HepG2 (cell line): Measurements from ENCODE around the gene ANKRD2. TPM values are rescaled to one million over a fixed set of nuclear protein-coding genes. Genes with fewer than 3 reads are reported as not detected.

Source experiments
- ATAC-seq: fragments of 200-7000 bp; cut with Tn5 transposase; 3 replicates; pipeline ENCODE4 v1.9.1; 2020; ENCODE audit warnings: mild to moderate bottlenecking, moderate library complexity
- BruUV-seq: library from RNA; stranded (reverse); fragments of 400-500 nt; replicated peaks from 2 replicates; lab custom pipeline; 2021; lab: Mats Ljungman, UMichigan
- CTCF ChIA-PET: fragments of 300-600 bp; formaldehyde crosslinking; extraction: SDS; loops from one replicate; lab custom pipeline; 2021; ENCODE audit warnings: low total read pairs, inconsistent platforms, low intra/inter-chr PET ratio; lab: Yijun Ruan, JAX
- POLR2A ChIA-PET: fragments of 350-600 bp; sonication (Branson Sonifier 250); formaldehyde crosslinking; loops from one replicate; lab custom pipeline; 2020; ENCODE audit warnings: antibody characterized with exemption, inconsistent platforms; lab: Yijun Ruan, JAX
- DNase-seq: peaks from one replicate; pipeline ENCODE4 v3.0.0-alpha.2; 2015; ENCODE audit warnings: low spot score
- FAIRE-seq: peaks from 3 replicates; lab custom pipeline; 2011; peaks lifted over from hg19 to GRCh38; lab: Jason Lieb, UNC
- H2AFZ ChIP-seq: one replicate; pipeline ENCODE4 v1.6.1; 2011; ENCODE audit warnings: low read length, inconsistent platforms
- H3K27ac ChIP-seq: fragments of 300-600 bp; 3 replicates; pipeline ENCODE4 v1.8.0; 2011; ENCODE audit warnings: mixed run types, mild to moderate bottlenecking, mixed read lengths, low read length, inconsistent platforms; ENCODE audit not compliant: insufficient read depth; ENCODE audit errors: extremely low read length
- H3K27me3 ChIP-seq, 2 experiments: fragments of 200-600 bp in 1 of 2; 2 replicates in 1 of 2; 3 replicates in 1 of 2; pipeline versions ENCODE4 v1.6.0 to v1.8.0; 2011; ENCODE audit warnings: low read length in 2 of 2, mild to moderate bottlenecking in 2 of 2, moderate library complexity in 2 of 2, inconsistent platforms in 1 of 2; ENCODE audit not compliant: insufficient read depth in 2 of 2, control insufficient read depth in 1 of 2
- H3K36me3 ChIP-seq, 2 experiments: fragments of 200-600 bp in 1 of 2; replicated peaks in 1 of 2; 2 replicates in 1 of 2; 3 replicates in 1 of 2; pipeline versions ENCODE4 v1.5.1 to v1.8.0; 2011; ENCODE audit warnings: low read length in 2 of 2, inconsistent platforms in 1 of 2; ENCODE audit not compliant: insufficient read depth in 2 of 2, control insufficient read depth in 1 of 2
- H3K4me1 ChIP-seq: 2 replicates; pipeline ENCODE4 v1.5.1; 2012; ENCODE audit warnings: low read length, inconsistent platforms; ENCODE audit not compliant: insufficient read depth
- H3K4me2 ChIP-seq: 2 replicates; pipeline ENCODE4 v1.6.0; 2011; ENCODE audit warnings: low read depth, low read length, inconsistent platforms
- H3K4me3 ChIP-seq, 3 experiments: fragments of 200-600 bp in 1 of 3; sonication (generic), shearing (Covaris generic) in 1 of 3; replicated peaks in 1 of 3; 2 replicates each; pipeline ENCODE4 v1.5.1; 2011 to 2016; ENCODE audit warnings: low read length in 3 of 3, inconsistent platforms in 2 of 3, low read depth in 2 of 3, mild to moderate bottlenecking in 2 of 3, control low read depth in 1 of 3, mixed read lengths in 1 of 3; ENCODE audit not compliant: insufficient read depth in 1 of 3
- H3K79me2 ChIP-seq: one replicate; pipeline ENCODE4 v1.6.1; 2011; ENCODE audit warnings: low read length, inconsistent platforms; ENCODE audit not compliant: insufficient read depth
- H3K9ac ChIP-seq: 2 replicates; pipeline ENCODE4 v1.6.0; 2011; ENCODE audit warnings: mild to moderate bottlenecking, low read depth, low read length, inconsistent platforms; ENCODE audit not compliant: insufficient read depth
- H3K9me3 ChIP-seq: 2 replicates; pipeline ENCODE4 v1.5.1; 2012; ENCODE audit warnings: mild to moderate bottlenecking, low read length
- H4K20me1 ChIP-seq: 2 replicates; pipeline ENCODE4 v1.6.0; 2011; ENCODE audit warnings: inconsistent platforms, mild to moderate bottlenecking, low read length, moderate library complexity; ENCODE audit not compliant: insufficient read depth
- HDAC6 ChIP-seq: fragments of 200-600 bp; sonication (generic); IDR thresholded peaks from 2 replicates; pipeline ENCODE4 v1.7.0; 2017; ENCODE audit warnings: mild to moderate bottlenecking, antibody characterized with exemption, low read length, low read depth
- PTBP1 ChIP-seq: fragments of 200-400 bp; formaldehyde crosslinking; IDR thresholded peaks from 2 replicates; pipeline ENCODE4 v1.6.1; 2018; ENCODE audit warnings: low read length, low read depth; ENCODE audit not compliant: poor library complexity, severe bottlenecking
- SALL2 ChIP-seq: sonication (generic); formaldehyde crosslinking; IDR thresholded peaks from 2 replicates; pipeline ENCODE4 v1.8.1; 2023; ENCODE audit warnings: mild to moderate bottlenecking, missing genetic modification reagents, inconsistent platforms
- SAP130 ChIP-seq: IDR thresholded peaks from 2 replicates; pipeline ENCODE4 v1.6.1; 2016; ENCODE audit warnings: low read depth
- SP140L ChIP-seq: sonication (generic); formaldehyde crosslinking; IDR thresholded peaks from 2 replicates; pipeline ENCODE4 v1.4.0; 2020; ENCODE audit warnings: missing genetic modification reagents, borderline replicate concordance
- ZNF10 ChIP-seq: sonication (generic); formaldehyde crosslinking; IDR thresholded peaks from 2 replicates; pipeline ENCODE4 v1.4.0; 2020; ENCODE audit warnings: mild to moderate bottlenecking, low read depth, missing genetic modification reagents, borderline replicate concordance
- ZNF235 ChIP-seq: sonication (generic); formaldehyde crosslinking; IDR thresholded peaks from 2 replicates; pipeline ENCODE4 v1.8.1; 2023; ENCODE audit warnings: mild to moderate bottlenecking, missing genetic modification reagents, borderline replicate concordance
- ZNF24 ChIP-seq: fragments of 450-650 bp; IDR thresholded peaks from 2 replicates; pipeline ENCODE4 v1.6.1; 2017; ENCODE audit warnings: antibody characterized with exemption, mild to moderate bottlenecking
- ZNF883 ChIP-seq: sonication (generic); formaldehyde crosslinking; IDR thresholded peaks from 2 replicates; pipeline ENCODE4 v1.5.1; 2020; ENCODE audit warnings: mild to moderate bottlenecking, missing genetic modification reagents; ENCODE audit errors: not compliant biosample characterization
- ZSCAN9 ChIP-seq: IDR thresholded peaks from 2 replicates; pipeline ENCODE4 v1.6.1; 2016; ENCODE audit warnings: borderline replicate concordance
- WGBS: methylation state at CpG from one replicate; pipeline ENCODE4 v1.1.6; 2017; ENCODE audit warnings: low lambda C conversion rate; 5-methylcytosine and 5-hydroxymethylcytosine counted together
- in situ Hi-C: cut with HindIII; loops from 2 replicates; pipeline ENCODE4 v1.10.0; 2017; ENCODE audit warnings: low pct_unique_long_range_greater_than_20kb; ENCODE audit not compliant: extremely low pct_ligation_motif_present
- intact Hi-C: fragments of 100-400 bp; cut with micrococcal nuclease; formaldehyde crosslinking; loops from one replicate; pipeline ENCODE4 v1.10.0; 2022; ENCODE audit not compliant: unreplicated experiment
- polyA plus RNA-seq, 8 experiments: library from polyadenylated mRNA; depleted of rRNA in 3 of 8; stranded (reverse) in 7 of 8; unstranded in 1 of 8; fragments of >200 nt; fragmentation: Illumina TruSeq in 4 of 8; extraction: Trizol in 4 of 8; gene quantifications; 2 replicates each; pipeline versions ENCODE4 v1.2.1 to v1.2.3, GENCODE V29; 2011 to 2016; ENCODE audit warnings: low read depth in 4 of 8, missing spikeins in 1 of 8, mixed read lengths in 1 of 8; ENCODE audit not compliant: insufficient read depth in 1 of 8
- total RNA-seq, 5 experiments: library from RNA; depleted of rRNA; stranded (reverse); fragments of >200 nt; fragmentation: Illumina TruSeq; extraction: Trizol; gene quantifications; 2 replicates each; pipeline ENCODE4 v1.2.3, GENCODE V29; 2016; ENCODE audit warnings: low read depth in 1 of 5
- TF ChIP-seq, protein P1 (sequence below): sonication (generic); formaldehyde crosslinking; IDR thresholded peaks from 2 replicates; pipeline ENCODE4 v1.5.1; 2020; ENCODE audit warnings: mild to moderate bottlenecking, missing genetic modification reagents, moderate library complexity
- TF ChIP-seq, protein P2 (sequence below): sonication (generic); formaldehyde crosslinking; IDR thresholded peaks from 2 replicates; pipeline ENCODE4 v1.9.0; 2021; ENCODE audit warnings: missing genetic modification reagents, borderline replicate concordance
- TF ChIP-seq, protein P3 (sequence below): sonication (generic); formaldehyde crosslinking; IDR thresholded peaks from 2 replicates; pipeline ENCODE4 v1.4.0; 2020; ENCODE audit warnings: low read depth, mild to moderate bottlenecking, missing genetic modification reagents

Gene ANKRD2
- total and polyA plus RNA-seq, 2 of the 13 experiments (the other 11 are each of a cell fraction or from before 2014, with no cell fraction given) = not detected

DNA sequence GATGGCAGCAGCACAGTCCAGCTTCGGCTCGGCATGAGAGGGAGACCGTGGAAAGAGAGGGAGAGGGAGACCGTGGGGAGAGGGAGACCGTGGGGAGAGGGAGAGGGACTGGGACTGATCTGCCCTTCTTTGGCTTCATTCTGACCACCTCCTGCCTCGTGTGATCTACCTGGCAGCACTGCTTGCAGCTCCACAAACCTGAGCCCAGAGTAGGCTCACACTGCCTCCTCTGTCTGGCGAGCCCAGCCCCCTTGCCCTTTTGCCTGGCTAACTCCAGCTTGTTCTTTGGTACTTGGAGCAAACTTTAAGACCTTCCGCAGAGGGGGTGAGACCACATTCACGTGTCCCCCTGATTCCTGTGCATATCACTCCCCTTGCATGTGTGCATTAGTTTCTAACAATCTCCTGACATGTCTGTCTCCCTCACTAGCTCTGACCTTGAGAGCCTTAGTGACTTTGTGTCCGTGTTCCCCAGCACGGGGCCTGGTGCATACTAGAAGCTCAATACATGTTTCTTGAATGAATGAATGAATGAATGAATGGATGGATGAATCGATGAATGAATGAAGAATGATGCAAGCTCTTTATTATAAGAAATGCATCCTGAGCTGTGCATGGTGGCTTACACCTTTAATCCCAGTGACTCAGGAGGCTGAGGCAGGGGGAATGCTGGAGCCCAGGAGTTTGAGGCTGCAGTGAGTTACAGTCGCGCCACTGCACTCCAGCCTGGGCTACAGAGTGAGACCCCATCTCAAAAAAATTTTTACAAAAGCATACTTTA is 42.7 kb upstream of the ANKRD2 start (continued):
- TF ChIP-seq, protein P1, sequence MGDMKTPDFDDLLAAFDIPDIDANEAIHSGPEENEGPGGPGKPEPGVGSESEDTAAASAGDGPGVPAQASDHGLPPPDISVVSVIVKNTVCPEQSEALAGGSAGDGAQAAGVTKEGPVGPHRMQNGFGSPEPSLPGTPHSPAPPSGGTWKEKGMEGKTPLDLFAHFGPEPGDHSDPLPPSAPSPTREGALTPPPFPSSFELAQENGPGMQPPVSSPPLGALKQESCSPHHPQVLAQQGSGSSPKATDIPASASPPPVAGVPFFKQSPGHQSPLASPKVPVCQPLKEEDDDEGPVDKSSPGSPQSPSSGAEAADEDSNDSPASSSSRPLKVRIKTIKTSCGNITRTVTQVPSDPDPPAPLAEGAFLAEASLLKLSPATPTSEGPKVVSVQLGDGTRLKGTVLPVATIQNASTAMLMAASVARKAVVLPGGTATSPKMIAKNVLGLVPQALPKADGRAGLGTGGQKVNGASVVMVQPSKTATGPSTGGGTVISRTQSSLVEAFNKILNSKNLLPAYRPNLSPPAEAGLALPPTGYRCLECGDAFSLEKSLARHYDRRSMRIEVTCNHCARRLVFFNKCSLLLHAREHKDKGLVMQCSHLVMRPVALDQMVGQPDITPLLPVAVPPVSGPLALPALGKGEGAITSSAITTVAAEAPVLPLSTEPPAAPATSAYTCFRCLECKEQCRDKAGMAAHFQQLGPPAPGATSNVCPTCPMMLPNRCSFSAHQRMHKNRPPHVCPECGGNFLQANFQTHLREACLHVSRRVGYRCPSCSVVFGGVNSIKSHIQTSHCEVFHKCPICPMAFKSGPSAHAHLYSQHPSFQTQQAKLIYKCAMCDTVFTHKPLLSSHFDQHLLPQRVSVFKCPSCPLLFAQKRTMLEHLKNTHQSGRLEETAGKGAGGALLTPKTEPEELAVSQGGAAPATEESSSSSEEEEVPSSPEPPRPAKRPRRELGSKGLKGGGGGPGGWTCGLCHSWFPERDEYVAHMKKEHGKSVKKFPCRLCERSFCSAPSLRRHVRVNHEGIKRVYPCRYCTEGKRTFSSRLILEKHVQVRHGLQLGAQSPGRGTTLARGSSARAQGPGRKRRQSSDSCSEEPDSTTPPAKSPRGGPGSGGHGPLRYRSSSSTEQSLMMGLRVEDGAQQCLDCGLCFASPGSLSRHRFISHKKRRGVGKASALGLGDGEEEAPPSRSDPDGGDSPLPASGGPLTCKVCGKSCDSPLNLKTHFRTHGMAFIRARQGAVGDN (CRISPR knock-in tag) = peak; percentile 48
- TF ChIP-seq ZNF24 = peak; percentile 86

DNA sequence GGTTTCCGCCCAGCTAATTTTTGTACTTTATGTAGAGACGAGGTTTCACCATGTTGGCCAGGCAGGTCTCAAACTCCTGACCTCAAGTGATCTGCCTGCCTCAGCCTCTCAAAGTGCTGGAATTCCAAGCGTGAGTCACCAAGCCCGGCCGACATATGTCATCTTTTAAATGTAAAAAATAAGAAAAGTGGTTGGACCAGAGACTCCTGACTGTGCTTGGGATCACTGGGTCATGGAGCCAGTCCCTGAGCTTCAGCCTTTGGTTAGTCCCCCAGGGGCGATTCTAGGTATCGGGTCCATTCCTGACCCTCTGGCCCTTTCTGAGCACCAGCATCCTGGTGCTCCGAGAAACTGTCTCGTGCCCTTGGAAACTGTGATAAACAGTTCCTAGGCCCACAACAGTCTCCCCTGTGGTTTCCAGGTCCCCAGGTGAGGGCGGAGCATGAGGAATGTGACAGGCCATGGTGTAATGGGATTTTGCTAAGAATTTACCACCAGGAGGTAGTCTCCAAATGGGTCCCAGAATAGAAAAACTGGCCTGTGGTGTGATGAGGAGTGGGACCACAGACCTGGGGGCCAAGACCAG is 41.1 kb upstream of the ANKRD2 start:
- in situ Hi-C loops = no loop called here
- no peak for ATAC-seq
- H3K9me3 ChIP-seq = no peaks in the 10 kb centered on the region
- no peaks in the 10 kb centered on the region for H3K27me3 ChIP-seq
- POLR2A ChIA-PET = no interaction called here
- no peak for DNase-seq
- H4K20me1 ChIP-seq = no peaks in the 10 kb centered on the region
- H3K27ac ChIP-seq = no peak overlapping the region
- no peak overlapping the region for H2AFZ ChIP-seq
- 93% methylated on average over 10 of the region's 10 CpGs for WGBS
- intact Hi-C loops = no loop called here
- no peaks in the 10 kb centered on the region for H3K79me2 ChIP-seq
- BruUV-seq = no TSS peak
- H3K4me3 ChIP-seq = no peak overlapping the region
- H3K4me1 ChIP-seq = peaks cover 19% of the 10 kb centered on the region
- no peaks in the 10 kb centered on the region for H3K36me3 ChIP-seq
- H3K4me2 ChIP-seq = no peak overlapping the region
- CTCF ChIA-PET = no interaction called here
- no peak overlapping the region for H3K9ac ChIP-seq
- no peak for FAIRE-seq
- TF ChIP-seq ZNF883 (CRISPR knock-in tag) (no peak), ZSCAN9 (CRISPR knock-in tag) (no peak), ZNF235 (CRISPR knock-in tag) (no peak), SAP130 (CRISPR knock-in tag) (no peak), SALL2 (CRISPR knock-in tag) (no peak), HDAC6 (no peak), ZNF10 (CRISPR knock-in tag) (no peak), PTBP1 (no peak), SP140L (CRISPR knock-in tag) (no peak)
- TF ChIP-seq, protein P2, sequence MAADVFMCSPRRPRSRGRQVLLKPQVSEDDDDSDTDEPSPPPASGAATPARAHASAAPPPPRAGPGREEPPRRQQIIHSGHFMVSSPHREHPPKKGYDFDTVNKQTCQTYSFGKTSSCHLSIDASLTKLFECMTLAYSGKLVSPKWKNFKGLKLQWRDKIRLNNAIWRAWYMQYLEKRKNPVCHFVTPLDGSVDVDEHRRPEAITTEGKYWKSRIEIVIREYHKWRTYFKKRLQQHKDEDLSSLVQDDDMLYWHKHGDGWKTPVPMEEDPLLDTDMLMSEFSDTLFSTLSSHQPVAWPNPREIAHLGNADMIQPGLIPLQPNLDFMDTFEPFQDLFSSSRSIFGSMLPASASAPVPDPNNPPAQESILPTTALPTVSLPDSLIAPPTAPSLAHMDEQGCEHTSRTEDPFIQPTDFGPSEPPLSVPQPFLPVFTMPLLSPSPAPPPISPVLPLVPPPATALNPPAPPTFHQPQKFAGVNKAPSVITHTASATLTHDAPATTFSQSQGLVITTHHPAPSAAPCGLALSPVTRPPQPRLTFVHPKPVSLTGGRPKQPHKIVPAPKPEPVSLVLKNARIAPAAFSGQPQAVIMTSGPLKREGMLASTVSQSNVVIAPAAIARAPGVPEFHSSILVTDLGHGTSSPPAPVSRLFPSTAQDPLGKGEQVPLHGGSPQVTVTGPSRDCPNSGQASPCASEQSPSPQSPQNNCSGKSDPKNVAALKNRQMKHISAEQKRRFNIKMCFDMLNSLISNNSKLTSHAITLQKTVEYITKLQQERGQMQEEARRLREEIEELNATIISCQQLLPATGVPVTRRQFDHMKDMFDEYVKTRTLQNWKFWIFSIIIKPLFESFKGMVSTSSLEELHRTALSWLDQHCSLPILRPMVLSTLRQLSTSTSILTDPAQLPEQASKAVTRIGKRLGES (CRISPR knock-in tag) = no peak
- TF ChIP-seq, protein P3, sequence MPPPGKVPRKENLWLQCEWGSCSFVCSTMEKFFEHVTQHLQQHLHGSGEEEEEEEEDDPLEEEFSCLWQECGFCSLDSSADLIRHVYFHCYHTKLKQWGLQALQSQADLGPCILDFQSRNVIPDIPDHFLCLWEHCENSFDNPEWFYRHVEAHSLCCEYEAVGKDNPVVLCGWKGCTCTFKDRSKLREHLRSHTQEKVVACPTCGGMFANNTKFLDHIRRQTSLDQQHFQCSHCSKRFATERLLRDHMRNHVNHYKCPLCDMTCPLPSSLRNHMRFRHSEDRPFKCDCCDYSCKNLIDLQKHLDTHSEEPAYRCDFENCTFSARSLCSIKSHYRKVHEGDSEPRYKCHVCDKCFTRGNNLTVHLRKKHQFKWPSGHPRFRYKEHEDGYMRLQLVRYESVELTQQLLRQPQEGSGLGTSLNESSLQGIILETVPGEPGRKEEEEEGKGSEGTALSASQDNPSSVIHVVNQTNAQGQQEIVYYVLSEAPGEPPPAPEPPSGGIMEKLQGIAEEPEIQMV (CRISPR knock-in tag) = no peak
